HG03469 (cell line): ENCODE measurements around the gene ATP2B1.

Experiments used
- ATAC-seq: cut with Tn5 transposase; IDR thresholded peaks from one replicate; pipeline ENCODE4 v1.9.1; 2021; ENCODE audit warnings: mild to moderate bottlenecking, moderate library complexity, moderate number of reproducible peaks; ENCODE audit not compliant: unreplicated experiment

Gene ATP2B1

DNA sequence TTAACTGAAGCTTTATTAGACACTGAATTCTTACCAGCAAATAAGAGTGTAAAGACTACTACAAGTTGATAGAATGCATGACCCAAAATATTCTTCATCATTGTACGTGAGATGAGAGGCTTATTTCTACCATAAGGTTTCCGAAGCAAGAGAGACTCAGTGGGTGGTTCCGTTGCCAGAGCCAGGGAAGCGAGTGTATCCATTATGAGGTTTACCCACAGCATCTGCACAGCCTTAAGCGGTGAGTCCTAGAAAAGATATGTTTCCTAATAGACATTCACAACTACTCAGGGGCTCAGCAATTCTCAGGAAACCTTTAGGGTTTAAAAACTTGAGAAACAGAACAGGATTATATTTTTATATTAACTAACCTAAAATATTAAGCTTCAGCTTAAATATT, 105.0 kb downstream of the ATP2B1 start:
- no peak for ATAC-seq

DNA sequence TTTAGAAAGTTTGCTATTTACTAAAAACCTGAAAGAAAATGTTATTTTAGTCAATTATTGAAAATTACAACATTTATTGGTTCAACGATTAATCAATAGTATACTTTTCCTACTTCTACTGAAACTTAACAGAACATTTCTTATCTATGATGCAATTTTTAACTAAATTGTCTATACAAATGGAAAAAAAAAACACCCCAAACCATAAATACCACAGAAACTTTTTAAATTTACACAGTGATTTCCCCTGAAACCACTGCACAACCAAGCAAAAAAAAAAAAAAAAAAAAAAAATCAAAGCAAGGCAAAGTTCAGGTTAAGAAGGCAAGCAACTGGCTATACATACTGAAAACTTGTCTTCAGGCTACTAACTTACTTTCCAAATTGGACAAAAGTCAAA, 110.9 kb downstream of the ATP2B1 start:
- peak; percentile 52 for ATAC-seq

DNA sequence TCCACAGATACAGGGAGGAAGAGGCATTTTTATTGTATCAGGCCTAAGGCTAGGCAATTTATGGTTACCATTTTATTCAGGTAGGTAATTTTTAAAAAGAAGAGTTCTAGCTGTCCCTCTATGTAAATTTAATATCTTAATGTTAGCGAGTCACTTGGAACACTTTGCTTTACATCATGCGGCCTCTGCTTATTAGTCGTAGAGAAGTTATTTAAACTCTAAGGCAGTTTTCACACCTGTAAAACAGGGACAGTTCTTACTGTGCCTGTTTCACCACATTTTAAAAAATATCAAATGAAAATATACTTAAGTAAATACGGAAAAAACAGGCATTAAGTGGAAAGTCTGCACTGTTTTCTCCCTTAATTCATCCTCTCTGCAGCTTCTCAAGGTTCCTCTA, 111.4 kb downstream of the ATP2B1 start:
- no peak for ATAC-seq

DNA sequence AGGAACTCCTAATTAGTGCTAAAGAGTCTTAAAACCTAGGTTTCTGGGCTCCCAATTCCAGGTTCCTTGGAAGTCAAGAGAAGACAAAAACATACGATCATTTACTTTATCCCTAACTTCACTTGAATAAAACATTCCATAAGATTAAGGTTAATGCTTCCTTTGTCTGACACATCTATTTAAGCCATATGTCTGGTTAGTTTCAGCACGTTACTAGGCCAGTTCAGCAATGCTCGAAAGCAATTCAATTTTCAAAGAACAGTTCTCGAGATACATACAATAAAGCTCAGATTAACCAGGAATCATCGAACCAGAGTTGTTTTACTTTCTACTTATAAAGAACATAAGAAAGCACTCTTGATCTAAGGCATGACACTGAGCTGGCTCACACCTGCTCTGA, 114.8 kb downstream of the ATP2B1 start:
- ATAC-seq = no peak

DNA sequence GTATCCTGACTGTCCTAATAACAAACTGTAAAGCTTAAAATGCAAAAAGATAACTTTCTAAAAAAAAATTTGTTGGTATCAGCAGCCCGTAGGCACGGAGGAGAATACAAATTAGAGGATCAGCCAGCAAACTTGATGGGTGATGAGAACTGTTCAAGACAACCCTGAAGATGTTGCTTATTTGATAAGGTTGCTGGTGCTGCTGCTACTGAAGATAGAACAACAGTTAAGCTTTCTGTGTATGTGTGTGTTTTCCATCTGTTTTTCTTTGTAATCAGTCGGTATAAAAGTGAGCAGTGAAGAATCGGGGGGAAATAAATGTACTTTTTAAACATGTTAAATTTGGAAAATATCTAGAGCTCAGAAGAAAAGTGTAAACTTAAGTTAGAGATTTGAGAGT, 115.4 kb downstream of the ATP2B1 start:
- ATAC-seq = no peak

DNA sequence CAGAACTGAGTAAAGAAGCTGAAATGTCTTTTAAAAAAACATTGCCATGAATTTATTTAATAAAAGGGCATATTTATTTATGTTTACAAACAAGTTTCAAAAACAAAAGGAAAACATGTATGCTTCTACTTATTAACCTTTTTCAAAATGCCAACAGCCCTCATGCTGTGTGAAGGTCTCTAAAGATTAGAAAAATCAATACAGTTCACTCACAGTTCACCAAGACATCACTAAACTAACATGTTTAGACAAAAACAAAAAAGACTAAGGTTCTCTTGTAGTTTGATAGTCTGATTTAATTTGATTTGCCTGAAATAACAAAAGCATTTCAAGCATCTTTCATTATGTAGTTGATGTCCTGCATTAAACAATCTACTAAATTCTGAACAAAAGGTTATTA, 118.9 kb downstream of the ATP2B1 start:
- no peak for ATAC-seq

DNA sequence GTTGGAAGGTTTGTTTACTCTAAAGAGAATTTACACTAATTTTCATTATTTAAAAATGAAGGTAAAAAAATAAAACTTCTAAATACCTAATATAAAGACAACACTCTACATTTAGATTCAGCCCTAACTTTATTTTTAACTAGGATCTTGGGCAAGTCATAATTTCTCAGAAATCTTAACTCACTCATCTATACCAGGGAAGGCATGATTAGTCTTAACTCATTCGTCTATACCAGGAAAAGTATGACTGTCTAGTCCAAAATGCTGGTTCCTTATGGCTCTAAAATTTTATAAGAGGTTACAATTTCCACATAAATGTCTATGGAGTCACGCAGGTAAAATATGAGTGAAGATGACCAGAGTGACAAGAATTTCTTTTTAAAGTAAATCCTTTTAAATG, 130.1 kb downstream of the ATP2B1 start:
- ATAC-seq = no peak

DNA sequence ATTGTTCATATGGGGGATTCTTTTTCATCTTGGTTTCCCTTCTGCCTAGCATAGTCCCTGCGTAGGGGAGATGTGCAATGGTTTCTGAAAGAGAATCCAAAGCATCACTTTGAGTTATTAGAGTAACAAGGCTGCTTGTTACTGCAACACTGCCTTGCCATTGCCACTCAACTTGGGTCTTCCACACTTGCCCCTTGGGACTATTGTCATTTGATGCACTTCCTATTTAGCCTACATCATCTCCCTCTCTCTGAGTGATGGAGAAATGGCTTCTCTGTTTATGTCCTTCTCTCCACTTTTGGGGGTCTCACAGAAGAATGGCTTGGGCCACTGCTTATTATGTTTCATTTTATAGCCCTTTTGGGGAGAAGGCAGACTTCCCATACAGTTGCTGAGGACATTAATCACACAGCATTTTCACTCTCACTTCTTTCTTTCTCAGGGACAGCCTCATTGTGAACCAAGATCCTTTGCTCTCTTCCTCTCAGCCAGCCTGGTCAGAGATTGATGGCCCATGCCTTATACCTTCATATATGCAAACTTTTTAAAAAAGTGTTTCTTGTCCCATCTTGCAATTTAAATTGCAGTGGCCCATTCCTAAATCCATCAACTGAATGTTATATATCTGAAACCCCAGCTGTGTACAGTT, 131.9 kb downstream of the ATP2B1 start:
- ATAC-seq = no peak

DNA sequence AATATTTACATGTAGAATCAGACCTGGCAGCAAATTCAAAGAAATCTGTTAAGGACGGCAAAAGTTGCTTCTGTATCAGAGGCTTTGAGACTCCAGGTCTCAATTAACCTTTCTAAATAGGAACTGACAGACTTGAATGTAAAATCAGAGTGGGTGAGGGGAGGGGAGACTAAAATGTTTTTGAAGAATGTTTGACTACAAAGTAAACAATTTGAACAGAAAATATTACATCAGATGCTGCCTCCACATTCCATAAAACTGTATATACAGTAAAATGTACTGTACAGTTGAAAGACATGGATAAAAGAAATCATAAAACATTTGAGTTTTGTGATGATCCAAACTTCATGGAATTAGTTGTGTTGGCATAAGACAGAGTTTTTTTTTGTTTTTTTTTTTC, 133.3 kb downstream of the ATP2B1 start:
- ATAC-seq = no peak

DNA sequence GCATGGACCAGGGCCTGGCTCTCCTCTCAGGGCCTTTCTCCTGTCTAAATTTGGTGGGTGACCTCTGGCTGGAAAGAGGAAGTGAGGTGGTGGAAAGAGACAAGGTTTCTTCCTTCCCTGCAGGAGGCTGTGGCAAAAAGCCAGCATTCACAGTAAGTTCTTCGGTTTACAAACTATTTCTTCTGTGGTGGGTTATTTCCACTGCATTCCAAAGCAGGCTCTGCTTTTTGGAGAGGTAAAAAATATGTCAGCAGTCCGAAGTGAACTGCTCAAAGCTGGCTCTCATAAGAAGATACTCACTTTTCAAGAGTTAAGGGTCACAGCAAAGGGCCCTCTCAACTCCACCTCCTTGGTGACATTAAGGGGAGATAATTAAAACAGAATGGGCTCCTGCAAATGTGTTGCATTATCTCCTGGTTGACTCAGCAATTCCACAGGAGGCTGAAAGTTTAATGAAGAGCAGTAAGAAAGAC, 133.9 kb downstream of the ATP2B1 start:
- no peak for ATAC-seq

DNA sequence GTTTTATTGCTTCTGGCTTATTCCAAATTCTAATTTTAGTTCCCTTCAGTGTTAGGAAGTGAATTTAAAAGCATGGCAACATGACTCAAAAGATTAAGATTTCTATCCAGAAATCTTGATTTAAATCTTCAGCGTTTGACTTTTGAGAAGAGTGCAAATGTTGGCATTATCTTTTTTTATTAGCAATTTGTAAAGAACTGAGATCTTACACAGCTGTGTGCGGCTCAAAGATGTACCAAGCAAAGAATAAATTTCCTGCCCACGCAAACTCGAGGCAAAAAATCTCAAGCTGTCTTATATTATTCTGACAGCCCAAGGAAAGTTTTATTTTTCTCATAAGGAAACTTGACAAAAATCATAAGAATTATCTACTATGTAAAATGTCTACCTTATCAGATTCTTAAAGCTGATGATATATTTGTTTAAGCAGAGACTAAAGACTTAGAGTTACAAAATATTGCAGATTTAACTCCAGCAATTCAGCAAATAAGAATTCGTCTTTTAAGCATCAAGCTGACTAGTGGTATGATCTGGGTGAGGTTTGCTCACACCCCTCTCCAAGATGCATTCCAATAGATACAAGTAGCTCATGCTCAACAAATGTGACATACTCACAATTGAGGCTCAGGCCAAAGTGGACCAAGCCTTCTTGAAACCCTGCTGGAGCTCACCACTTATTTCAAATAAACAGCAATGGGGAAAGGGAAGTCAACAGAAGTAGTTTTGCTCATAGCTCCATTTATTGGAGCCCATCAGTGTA, 135.4 kb downstream of the ATP2B1 start:
- no peak for ATAC-seq

DNA sequence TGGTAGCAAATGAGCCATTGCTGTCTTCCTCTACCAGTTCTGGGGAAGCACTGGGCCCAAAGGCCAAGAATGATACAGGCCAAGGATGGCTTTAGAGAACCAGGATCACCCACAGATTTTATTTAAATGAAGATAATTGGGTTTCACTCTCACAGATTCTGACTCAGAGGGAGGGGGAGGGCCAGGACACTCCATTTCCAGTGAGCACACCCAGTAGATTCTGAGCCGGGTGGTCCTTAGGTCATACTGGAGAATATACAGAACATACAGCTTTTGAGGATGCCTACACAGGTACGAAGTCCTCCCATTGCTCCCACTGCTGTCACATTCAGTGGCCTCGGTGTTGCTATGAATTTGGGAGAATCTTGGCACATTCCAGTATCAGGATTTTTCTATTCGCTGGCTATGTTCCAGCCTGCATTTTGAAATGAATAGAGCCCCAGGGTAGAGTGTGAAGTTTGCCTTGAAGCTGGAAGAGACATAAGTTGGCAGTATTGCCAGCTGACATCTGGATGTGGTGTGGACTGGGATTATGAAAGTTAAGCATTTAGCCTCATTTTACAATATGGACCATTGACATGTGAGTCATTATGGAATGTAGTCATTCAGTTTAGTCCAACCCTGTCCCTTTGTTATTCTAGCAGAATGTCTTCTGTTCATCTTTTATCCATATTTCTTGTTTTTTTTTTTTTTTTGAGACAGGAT, 137.0 kb downstream of the ATP2B1 start:
- no peak for ATAC-seq

DNA sequence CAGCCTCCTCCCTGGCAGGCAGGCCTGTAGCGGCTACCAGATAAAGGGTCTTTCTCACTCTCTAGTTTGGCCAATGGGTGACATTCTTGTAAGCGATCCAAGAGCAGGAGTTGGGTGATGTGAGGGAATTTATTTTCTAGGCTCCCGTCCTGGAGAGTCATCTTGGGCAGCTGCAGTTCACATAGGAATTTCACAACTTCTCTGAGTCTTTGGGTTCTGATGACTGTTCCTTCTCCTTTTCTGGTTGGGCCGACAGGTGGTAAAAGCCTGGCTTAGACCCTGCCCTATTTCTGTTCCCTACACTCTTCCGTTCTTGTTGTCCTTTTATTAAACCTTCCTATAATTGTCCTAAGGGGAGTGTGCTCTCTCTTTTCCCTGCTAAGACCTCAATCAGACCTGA, 140.2 kb downstream of the ATP2B1 start:
- no peak for ATAC-seq

DNA sequence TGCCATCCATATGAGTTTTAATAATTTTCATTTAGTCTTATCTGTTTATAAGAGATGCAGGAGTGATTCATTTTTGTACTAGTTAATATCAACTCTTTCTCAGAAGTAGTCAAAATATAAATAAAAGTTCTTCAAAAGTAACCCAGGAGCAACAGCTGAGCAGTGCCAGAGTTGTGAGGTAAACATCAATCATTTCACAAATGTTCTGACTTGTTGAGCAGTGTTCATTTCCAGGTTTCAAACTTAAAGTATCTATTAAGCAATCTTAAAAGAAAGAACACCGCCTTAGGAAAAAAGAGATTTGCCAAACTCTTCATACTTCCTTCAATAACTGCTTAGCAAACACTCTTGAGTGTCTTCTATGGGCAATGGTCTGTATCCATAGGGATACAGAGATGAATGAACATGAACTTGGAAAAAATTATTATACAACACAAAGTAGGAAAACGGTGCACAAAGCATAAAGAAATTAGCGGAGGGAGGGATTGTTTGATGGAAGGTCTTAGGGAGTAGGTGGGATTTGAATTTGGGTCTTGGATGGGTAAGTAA, 140.9 kb downstream of the ATP2B1 start:
- ATAC-seq = no peak

DNA sequence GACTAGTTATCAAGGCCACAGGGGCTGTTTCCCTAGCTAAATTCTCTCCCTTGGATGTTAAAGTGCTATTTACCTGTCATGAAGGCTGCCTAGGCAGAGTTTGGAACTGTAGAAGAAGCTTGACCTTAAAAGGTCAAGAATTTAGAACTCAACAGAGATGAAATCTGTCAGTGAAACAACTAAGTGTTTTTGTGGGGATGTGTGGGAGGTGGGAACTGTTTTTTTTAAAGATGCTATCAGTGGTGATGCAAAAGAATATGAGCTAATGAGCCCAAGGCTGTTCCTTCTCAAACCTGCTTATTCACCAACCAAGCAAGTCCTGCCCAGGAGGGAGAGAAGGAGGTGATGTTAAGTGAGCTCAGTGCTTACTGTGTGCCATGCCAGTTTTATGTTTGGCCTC, 142.0 kb downstream of the ATP2B1 start:
- ATAC-seq = no peak

DNA sequence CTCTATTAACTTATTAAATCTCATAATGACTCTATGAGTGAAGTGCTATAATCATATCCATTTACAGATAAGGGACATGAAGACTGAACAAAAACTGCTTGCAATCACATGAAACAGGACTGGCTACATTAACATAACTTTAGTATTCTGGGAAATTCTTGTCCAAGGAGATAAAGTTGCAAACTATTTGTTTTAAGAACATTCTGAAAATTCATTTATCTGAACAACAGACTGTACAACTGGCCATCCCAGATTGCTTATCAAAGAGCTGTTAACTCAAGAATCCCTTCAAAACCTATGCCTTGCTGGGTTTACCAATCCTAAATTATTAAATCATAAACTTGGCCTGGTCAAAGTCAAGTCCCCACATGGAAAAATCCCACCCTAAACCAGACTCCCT, 143.6 kb downstream of the ATP2B1 start:
- ATAC-seq = no peak

DNA sequence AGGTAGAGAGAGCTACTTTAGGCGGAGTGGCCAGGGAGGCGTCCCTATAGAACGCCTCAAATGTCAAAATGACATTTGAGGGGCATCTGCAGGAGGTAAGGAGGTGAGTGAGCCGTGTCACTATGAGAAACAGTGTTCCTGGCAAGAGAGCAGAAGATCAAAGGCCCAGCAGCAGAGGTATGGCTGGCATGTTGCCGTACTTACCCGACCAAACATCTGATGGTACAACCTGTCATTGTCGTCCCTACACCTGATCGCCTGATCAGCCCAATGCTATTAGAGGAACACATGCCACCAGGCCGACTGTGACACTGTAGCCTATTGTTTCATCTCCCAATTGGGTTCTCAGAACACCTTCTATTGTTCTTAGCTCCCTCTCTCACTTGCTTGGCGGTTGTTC, 148.9 kb downstream of the ATP2B1 start:
- no peak for ATAC-seq

DNA sequence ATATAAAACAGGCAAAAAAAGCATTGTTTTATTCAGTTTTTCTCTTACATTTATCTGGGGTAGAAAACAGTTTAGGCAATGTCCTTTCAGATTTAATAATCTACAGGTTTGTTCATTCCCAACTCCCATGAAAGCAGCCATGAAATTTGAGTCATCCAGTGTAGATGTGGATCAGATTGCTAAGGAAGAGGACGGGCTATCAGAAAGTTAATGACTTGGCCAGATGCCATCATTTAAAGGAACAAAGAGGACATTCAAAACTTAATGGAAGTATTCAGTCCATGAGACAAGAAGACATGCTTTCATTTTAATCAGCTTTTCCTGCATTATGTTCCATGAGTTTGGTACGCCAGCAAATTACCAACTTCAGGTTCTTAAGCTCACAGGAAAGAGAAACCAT, 151.7 kb downstream of the ATP2B1 start:
- no peak for ATAC-seq

DNA sequence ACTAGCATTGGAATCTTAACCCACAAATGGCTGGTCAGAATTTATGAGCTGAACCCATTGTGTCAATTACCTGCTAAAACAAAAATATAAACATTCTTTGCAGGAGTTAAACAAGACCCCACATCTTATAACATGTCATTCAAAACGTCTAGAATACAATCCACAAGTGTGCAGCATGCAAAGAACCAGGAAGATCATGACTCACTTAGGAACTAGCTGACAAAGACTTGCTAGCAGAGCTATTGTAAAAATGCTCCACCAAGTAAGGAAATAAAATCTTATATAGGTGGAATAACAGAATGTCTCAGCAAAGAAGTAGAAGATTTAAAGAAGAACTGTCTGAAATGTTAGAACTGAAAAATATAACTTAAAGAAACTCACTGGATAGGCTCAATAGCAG, 156.3 kb downstream of the ATP2B1 start:
- no peak for ATAC-seq

DNA sequence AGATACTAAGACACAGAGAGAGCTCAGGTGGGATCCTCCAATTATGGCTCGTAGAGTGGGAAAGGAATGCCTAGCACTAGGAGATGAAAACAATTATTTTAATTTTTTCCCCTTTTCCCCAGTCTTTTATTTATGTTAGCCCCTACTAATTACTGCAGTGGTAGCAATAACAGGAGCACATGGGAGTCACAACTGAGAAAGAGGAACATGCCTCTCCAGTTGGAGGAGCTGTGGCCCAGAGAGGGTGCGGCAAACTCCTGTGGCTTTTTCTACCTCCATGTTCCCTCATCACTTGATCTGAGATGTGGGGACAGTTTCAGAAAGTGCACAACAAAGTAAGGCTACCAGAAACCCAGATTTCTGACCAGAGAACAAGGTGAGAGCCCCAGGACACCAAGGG, 156.9 kb downstream of the ATP2B1 start:
- ATAC-seq = no peak

DNA sequence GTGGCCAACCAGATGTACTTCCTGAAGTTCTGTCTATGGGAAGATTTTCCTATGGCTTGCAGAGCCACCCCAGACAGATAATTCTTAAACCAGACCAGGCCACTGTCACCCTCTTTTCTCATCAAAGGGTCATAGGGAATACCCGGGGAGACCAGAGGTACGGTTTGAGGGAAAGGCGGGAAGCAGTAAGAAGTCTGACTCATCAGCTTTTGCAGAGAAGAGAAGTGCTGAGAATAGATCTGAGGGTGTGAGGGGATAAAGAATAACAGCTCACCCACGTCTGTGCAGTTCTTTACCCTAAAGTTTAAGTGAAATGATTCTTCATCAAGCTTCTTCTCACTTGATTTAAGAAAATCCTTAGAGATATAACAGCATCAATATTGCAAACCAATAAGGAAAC, 161.5 kb downstream of the ATP2B1 start:
- no peak for ATAC-seq

DNA sequence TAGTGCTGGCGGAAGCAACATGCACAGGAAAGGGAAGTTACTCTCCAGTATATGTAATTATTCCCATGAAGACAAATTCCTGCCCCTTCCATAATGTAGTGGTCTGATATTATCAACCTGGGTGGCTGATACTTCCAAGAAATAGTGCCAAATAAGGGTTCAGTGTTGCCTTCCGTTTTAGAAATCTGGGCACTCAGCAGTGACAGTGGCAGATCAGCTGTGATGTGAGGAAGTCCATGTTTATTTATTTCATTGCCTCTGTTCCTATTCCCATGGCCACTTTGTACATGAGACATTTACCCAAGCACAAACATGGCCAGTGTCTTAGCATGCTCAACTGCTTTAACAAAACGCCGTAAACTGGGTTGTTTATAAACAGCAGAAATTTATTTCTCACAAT, 162.5 kb downstream of the ATP2B1 start:
- no peak for ATAC-seq
